ENCODE measurements around the gene ETFBKMT. TPM values are rescaled to one million over a fixed set of nuclear protein-coding genes. Genes with fewer than 3 reads are reported as not detected.

ETFBKMT gene
- total and polyA plus RNA-seq, 2 of the 13 experiments (the other 11 are each of a cell fraction or from before 2014, with no cell fraction given): 0.62 to 0.93 TPM

- TF ChIP-seq EP300 (IDR thresholded peaks at IDR 0.05; ENCODE audit: low read depth in 2 of 2, low read length in 2 of 2): no peak
- no peak for TF ChIP-seq EP300 (CRISPR knock-in tag; IDR thresholded peaks at IDR 0.05; ENCODE audit: borderline replicate concordance)
- 0 out of 2 replicates have a peak, but pooled peaks have one; percentile 22 for TF ChIP-seq ZNF768 (CRISPR knock-in tag; IDR thresholded peaks at IDR 0.05)
- peak; percentile 55 for TF ChIP-seq CTCF (CRISPR knock-in tag; IDR thresholded peaks at IDR 0.05)
- TF ChIP-seq, protein P1, sequence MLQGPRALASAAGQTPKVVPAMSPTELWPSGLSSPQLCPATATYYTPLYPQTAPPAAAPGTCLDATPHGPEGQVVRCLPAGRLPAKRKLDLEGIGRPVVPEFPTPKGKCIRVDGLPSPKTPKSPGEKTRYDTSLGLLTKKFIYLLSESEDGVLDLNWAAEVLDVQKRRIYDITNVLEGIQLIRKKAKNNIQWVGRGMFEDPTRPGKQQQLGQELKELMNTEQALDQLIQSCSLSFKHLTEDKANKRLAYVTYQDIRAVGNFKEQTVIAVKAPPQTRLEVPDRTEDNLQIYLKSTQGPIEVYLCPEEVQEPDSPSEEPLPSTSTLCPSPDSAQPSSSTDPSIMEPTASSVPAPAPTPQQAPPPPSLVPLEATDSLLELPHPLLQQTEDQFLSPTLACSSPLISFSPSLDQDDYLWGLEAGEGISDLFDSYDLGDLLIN (CRISPR knock-in tag; IDR thresholded peaks at IDR 0.05; ENCODE audit: borderline replicate concordance): no peak
- TF ChIP-seq U2AF1 (optimal IDR thresholded peaks at IDR 0.05; ENCODE audit: low read depth, low read length): no peak
- TF ChIP-seq, protein P2, sequence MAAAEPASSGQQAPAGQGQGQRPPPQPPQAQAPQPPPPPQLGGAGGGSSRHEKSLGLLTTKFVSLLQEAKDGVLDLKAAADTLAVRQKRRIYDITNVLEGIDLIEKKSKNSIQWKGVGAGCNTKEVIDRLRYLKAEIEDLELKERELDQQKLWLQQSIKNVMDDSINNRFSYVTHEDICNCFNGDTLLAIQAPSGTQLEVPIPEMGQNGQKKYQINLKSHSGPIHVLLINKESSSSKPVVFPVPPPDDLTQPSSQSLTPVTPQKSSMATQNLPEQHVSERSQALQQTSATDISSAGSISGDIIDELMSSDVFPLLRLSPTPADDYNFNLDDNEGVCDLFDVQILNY (CRISPR knock-in tag; conservative IDR thresholded peaks at IDR 0.05): no peak
- TF ChIP-seq ARNT (IDR thresholded peaks at IDR 0.05): no peak
- TF ChIP-seq TCF7L2 (IDR thresholded peaks at IDR 0.05; ENCODE audit: low read depth, low read length): no peak
- TF ChIP-seq ZBTB43 (CRISPR knock-in tag; conservative IDR thresholded peaks at IDR 0.05): no peak
- no peak for TF ChIP-seq MTF1 (CRISPR knock-in tag; IDR thresholded peaks at IDR 0.05)
- TF ChIP-seq, protein P3, sequence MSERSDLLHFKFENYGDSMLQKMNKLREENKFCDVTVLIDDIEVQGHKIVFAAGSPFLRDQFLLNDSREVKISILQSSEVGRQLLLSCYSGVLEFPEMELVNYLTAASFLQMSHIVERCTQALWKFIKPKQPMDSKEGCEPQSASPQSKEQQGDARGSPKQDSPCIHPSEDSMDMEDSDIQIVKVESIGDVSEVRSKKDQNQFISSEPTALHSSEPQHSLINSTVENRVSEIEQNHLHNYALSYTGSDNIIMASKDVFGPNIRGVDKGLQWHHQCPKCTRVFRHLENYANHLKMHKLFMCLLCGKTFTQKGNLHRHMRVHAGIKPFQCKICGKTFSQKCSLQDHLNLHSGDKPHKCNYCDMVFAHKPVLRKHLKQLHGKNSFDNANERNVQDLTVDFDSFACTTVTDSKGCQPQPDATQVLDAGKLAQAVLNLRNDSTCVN (CRISPR knock-in tag; IDR thresholded peaks at IDR 0.05; ENCODE audit: borderline replicate concordance): no peak
- TF ChIP-seq ZFP90 (CRISPR knock-in tag; IDR thresholded peaks at IDR 0.05; ENCODE audit: borderline replicate concordance): 0 out of 2 replicates have a peak, but pooled peaks have one; percentile 23
- peak; percentile 92 for TF ChIP-seq ZMYM4 (CRISPR knock-in tag; IDR thresholded peaks at IDR 0.05)
- TF ChIP-seq ZNF616 (CRISPR knock-in tag; IDR thresholded peaks at IDR 0.05; ENCODE audit: low read depth): no peak
- TF ChIP-seq ZNF784 (CRISPR knock-in tag; IDR thresholded peaks at IDR 0.05; ENCODE audit: borderline replicate concordance): no peak; the same call in 1 of the 2 replicates
- peak; percentile 67 for TF ChIP-seq KMT2B (CRISPR knock-in tag; IDR thresholded peaks at IDR 0.05)
- TF ChIP-seq PHF5A (CRISPR knock-in tag; IDR thresholded peaks at IDR 0.05; ENCODE audit: low read depth, unreplicated experiment): no peak
- TF ChIP-seq NFIC (IDR thresholded peaks at IDR 0.05; ENCODE audit: low read length): no peak
- TF ChIP-seq, protein P4, sequence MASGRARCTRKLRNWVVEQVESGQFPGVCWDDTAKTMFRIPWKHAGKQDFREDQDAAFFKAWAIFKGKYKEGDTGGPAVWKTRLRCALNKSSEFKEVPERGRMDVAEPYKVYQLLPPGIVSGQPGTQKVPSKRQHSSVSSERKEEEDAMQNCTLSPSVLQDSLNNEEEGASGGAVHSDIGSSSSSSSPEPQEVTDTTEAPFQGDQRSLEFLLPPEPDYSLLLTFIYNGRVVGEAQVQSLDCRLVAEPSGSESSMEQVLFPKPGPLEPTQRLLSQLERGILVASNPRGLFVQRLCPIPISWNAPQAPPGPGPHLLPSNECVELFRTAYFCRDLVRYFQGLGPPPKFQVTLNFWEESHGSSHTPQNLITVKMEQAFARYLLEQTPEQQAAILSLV (CRISPR knock-in tag; IDR thresholded peaks at IDR 0.05; ENCODE audit: borderline replicate concordance): no peak
- 0 out of 2 replicates have a peak, but pooled peaks have one; percentile 32 for TF ChIP-seq ZNF605 (CRISPR knock-in tag; IDR thresholded peaks at IDR 0.05)
These were observed at the start of gene ETFBKMT (continued) for GRCh38 chr12:31659087-31659942.
